AG04449 (cell line): ENCODE results near the gene PNPLA5.
"Not testable (repeated sequence)": the region's sequence is repeated elsewhere in the genome, so short reads cannot be mapped to it uniquely, and the experiment has no call there.

ENCODE experiments used
- CTCF ChIA-PET: fragments of 350-600 bp; formaldehyde crosslinking; extraction: SDS; loops from one replicate; lab custom pipeline; 2021; ENCODE audit warnings: antibody characterized with exemption; lab: Yijun Ruan, JAX
- POLR2A ChIA-PET: fragments of 400-600, 350-600 bp; formaldehyde crosslinking; extraction: SDS; loops from one replicate; lab custom pipeline; 2020; ENCODE audit warnings: antibody characterized with exemption, inconsistent platforms; lab: Yijun Ruan, JAX
- DNase-seq: peaks from one replicate; pipeline ENCODE4 v3.0.0-alpha.2; 2010; ENCODE audit warnings: low read depth, low spot score
- H3K4me3 ChIP-seq: 2 replicates; pipeline ENCODE4 v1.5.1; 2011; ENCODE audit warnings: low read depth, mild to moderate bottlenecking, control low read depth, low read length
- TF ChIP-seq, protein P1 (sequence below): IDR thresholded peaks from one replicate; pipeline ENCODE4 v1.5.1; 2011; ENCODE audit warnings: mild to moderate bottlenecking, moderate library complexity, low read length, control low read depth, inconsistent platforms; ENCODE audit not compliant: insufficient read depth; ENCODE audit errors: missing control alignments

Gene PNPLA5

DNA sequence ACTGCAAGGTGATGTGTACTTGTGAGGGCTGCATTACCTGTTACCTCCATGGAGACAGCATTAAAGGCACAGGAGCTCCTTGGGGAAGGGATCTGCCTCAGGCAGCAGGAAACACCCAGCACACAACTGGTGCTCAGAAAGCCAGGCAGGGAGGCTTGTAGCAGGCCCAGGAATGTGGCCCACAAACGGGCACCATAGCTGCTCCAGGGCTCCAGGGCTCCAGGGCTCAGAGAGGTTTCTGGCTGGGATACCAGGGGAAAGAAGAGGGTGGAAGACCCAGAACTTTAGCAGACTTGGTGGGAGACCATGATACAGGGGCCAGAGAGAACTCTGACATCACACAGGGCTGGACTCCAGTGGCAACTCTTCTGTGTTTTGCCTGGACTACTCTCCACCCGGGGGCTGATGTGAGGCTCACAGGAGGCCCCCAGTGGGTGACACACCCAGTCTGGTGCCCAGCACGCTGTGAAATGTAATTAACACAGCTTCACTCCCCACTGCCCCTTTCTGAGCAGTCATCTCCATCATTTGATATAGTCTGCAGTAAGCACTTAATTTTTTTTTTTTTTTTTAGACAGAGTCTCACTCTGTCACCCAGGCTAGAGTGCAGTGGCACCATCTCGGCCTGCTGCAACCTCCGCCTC is 14.8 kb downstream of the PNPLA5 start:
- TF ChIP-seq, protein P1, sequence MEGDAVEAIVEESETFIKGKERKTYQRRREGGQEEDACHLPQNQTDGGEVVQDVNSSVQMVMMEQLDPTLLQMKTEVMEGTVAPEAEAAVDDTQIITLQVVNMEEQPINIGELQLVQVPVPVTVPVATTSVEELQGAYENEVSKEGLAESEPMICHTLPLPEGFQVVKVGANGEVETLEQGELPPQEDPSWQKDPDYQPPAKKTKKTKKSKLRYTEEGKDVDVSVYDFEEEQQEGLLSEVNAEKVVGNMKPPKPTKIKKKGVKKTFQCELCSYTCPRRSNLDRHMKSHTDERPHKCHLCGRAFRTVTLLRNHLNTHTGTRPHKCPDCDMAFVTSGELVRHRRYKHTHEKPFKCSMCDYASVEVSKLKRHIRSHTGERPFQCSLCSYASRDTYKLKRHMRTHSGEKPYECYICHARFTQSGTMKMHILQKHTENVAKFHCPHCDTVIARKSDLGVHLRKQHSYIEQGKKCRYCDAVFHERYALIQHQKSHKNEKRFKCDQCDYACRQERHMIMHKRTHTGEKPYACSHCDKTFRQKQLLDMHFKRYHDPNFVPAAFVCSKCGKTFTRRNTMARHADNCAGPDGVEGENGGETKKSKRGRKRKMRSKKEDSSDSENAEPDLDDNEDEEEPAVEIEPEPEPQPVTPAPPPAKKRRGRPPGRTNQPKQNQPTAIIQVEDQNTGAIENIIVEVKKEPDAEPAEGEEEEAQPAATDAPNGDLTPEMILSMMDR = no peak
- CTCF ChIA-PET = interaction anchor here (0.9 to 2.7 kb wide), 6 partner anchors 8 to 69 kb away, joined by 3 to 23 read pairs (median 4); no protein-coding TSS in a partner anchor

DNA sequence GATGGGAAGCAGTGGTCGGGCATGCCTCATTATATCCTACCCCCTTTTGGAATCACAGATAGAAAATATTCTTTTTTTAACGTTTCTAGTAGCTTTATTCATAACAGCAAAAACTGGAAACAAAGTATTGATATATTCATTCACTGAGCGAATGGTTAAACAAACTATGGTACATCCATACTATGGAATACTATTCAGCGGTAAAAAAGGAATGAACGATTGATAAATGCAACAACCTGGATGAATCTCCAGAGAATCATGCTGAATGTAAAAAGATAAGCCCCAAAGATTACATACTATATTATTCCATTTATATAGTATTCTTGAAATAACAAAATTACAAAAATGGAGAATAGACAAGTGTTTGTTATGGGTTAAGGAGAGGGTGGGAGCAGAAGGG is 22.0 kb downstream of the PNPLA5 start:
- ChIA-PET CTCF (interaction anchor here (2.7 to 2.8 kb wide), 2 partner anchors 13 to 15 kb away, joined by 14 to 15 read pairs; no protein-coding TSS in a partner anchor), POLR2A (no interaction called here)
- TF ChIP-seq, protein P1 = no peak

More for the DNA sequence above, 14.8 kb downstream of the PNPLA5 start:
- H3K4me3 ChIP-seq = no peak overlapping the region
- POLR2A ChIA-PET = no interaction called here
- no peak for DNase-seq

DNA sequence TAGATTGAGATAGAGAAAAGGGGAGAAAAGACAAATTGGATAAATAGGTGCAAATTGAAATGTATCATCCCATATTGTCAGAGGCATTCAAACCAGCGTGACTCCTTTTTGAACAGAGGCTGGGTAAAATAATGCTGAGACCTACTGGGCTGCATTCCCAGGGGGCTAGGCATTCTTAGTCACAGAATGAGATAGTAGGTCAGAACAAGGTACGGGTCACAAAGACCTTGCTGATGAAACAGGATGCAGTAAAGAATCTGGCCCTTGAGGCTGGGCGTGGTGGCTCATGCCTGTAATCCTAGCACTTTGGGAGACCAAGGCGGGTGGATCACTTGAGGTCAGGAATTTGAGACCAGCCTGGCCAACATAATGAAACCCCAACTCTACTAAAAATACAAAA is 22.8 kb downstream of the PNPLA5 start:
- CTCF ChIA-PET = interaction anchor here (1.0 to 2.8 kb wide), 3 partner anchors 14 to 35 kb away, joined by 3 to 15 read pairs (median 14); no protein-coding TSS in a partner anchor
- POLR2A ChIA-PET = not testable (repeated sequence)

More for the DNA sequence above, 22.0 kb downstream of the PNPLA5 start:
- H3K4me3 ChIP-seq = no peak overlapping the region
- no peak for DNase-seq

DNA sequence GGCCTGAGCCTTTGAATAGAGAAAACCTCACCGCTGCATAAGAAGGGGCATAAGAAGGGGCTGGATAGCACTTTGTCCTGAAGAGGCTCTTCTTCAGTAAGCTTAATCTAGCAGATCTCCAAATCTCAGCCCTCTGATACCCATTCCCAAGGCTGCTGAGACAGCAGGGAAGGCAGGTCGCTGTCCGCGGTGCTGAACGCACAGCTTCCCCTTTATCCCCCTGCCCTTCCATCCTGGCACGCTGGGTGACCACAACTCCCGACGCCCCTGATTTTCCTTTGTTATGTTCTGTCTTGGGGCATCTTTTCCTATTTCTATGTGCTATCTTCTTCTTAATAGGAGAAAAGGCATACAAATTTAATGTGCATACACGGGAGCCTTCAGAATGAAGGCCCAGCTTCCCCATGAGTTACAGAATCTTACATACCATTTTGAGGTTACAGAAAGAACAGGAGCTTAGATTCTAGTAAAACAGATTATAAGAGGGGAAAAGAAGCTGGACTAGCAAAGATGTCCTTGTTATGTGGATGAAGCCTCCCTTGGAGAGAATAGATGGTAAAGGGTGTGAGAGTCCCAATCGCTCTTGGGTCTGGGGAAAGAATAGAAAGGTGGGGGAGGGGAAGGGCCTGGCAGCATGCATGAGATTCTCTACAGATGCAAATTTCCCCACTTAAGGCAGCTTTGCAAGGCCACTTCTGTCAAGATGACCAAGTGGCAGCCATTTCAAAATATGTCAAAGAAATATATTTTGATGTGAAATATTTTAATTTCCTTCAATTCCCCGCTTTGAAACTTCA is 23.8 kb downstream of the PNPLA5 start:
- no peak for DNase-seq
- ChIA-PET POLR2A (no interaction called here), CTCF (interaction anchor here (0.7 to 2.8 kb wide), 5 partner anchors 9 to 35 kb away, joined by 3 to 15 read pairs (median 5); no protein-coding TSS in a partner anchor)
- H3K4me3 ChIP-seq = no peak overlapping the region
- TF ChIP-seq, protein P1 = no peak

More for the DNA sequence above, 22.8 kb downstream of the PNPLA5 start:
- not testable (repeated sequence) for H3K4me3 ChIP-seq, DNase-seq

DNA sequence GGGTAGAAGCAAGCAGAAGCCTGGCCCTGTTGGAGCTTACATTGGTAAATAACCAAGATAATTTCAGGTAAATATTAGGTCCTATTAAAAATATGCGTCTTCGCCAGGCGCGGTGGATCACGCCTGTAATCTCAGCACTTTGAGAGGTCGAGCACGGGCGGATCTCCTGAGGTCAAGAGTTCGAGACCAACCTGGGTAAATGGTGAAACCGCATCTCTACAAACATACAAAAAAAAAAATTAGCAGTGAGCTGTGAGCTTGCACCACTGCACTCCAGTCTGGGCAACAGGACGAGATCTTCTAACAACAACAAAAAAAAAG is 29.0 kb downstream of the PNPLA5 start:
- ChIA-PET POLR2A (no interaction called here), CTCF (interaction anchor here (0.9 to 1.0 kb wide), 2 partner anchors 20 to 22 kb away, joined by 3 to 4 read pairs; no protein-coding TSS in a partner anchor)
- no peak for DNase-seq
- TF ChIP-seq, protein P1 = no peak
- H3K4me3 ChIP-seq = no peak overlapping the region; the same call in 1 of the 2 replicates

DNA sequence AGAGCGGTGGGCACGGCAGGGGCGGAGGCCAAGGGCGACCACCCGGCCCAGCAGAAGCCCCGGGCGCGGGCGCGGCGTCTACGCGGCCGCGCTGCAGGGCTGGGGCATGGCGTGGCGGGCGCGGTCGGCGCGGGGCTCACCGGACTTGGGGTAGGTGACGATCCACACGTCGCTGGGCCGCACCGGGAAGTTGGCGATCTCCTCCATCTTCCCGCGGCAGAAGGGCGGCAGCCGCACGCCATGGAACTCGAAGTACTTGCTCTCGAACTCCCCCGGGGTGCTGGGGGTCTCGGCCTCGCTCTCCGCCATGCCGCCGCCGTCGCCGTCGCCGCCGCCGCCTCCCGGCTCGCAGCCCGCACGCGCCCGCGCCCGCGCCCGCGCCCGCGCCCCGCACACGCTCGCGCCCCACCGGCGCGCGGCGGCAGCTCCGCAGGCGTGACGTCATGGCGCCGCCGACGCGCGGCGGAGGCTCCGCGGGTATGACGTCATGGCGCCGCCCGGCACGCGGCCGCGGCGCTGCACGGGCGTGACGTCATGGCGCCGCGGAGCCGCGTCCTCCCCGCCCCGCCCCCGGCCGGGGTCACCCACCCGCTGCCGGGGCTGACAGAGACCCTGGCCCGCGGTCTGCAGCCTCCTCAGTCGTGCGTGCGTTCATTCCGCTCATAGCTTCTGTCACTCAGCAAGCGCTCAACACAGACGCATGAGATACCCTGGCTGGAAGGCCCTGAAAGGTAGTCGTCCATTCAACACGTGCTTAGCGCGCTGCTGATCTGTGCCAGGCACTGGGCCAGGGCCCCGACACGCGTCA is 29.5 kb downstream of the PNPLA5 start, which contains the start of gene SULT4A1:
SULT4A1 (minus strand) TSS at position 440 of the 808 bp plus-strand sequence; CDS start at position 309, 131 bp downstream.
- TF ChIP-seq, protein P1 = no peak
- H3K4me3 ChIP-seq = peak within 1 kb of the TSS; percentile 36
- CTCF ChIA-PET = interaction anchor here (0.9 to 1.0 kb wide), 2 partner anchors 21 to 23 kb away, joined by 3 to 4 read pairs; no protein-coding TSS in a partner anchor
- DNase-seq = no peak
- POLR2A ChIA-PET = no interaction called here
